Stimulated activated CD4-positive, alpha-beta T cell treated with anti-CD3 and anti-CD28 coated beads, Interleukin-15, amount 100 ng/mL, for 24 hours (primary cell): ENCODE results near the gene CCL21.
"Not testable (repeated sequence)": the region's sequence is repeated elsewhere in the genome, so short reads cannot be mapped to it uniquely, and the experiment has no call there.

ENCODE experiments used
- DNase-seq: peaks from one replicate; pipeline ENCODE4 v3.0.0-alpha.2; 2020

The CCL21 gene, protein sequence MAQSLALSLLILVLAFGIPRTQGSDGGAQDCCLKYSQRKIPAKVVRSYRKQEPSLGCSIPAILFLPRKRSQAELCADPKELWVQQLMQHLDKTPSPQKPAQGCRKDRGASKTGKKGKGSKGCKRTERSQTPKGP

DNA sequence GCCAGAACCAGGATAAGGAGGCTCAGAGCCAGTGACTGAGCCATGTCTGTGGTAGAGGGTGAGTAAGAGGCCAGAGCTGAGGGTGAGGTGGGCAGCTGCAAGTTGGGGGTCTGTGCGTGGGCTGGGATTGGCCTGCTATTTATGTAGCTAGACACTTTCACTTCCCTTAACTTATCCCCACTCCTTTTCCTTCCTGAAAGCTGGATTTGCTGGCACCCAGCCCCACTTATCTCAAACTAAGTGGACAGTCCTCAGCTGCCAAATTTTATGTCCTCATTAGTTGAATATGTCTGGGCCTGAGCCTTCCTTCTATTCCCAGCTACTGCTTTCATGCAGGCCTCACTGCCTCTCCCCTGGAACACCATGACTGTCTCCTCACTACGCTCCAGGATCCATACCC, at the start of gene CCL21:
TSS of gene CCL21 (minus strand) at position 114 of the 400 bp plus-strand sequence. CDS start at position 44, 70 bp downstream.
- DNase-seq = no peak

DNA sequence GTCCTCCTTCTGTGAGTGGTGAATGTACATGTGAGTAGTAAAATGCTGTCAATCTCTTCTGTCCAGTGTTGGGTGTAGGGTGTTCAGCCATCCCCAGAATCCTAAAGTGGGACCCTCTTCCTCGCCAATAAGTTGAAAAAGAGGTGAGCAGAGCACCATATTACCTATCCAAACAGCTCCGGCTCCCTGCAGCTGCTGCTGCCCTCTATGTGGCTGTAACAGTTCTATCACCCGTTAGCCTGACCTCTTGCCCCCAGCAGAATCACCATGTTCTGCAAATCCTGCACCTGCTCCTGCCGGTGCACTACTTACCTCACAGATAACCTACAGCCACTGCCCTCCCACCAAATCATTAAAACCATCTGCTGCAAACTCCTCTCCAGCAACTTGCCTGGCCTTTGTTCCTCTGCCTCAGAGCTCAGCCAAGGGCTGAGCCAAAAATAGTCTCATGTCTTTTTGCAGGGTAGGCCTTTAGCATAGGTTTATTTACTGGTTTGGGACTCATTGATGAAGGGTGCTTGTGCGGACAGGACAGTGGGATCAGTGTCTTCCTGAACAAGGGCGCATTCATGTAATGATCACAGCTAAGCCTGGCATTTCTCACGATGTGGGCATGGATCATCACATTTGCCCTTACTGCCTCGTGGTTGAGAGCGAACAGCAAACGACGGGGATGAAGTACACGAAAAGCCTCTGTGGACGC, 49.6 kb upstream of the CCL21 start:
- no peak for DNase-seq

DNA sequence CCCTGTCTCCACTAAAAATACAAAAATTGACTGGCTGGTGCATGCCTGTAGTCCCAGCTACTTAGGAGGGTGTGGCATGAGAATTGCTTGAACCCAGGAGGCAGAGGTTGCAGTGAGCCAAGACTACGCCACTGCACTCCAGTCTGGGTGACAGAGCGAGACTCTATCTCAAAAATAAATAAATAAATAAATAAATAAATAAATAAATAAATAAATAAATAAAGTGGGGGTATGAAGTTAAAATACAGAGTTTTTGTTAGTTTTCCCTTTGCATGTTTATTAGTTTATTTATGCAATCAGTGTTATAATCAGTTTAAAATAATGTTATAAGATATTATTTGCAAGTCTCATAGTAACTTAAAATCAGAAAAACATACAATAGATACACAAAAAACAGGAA, 40.4 kb upstream of the CCL21 start:
- DNase-seq = not testable (repeated sequence)

DNA sequence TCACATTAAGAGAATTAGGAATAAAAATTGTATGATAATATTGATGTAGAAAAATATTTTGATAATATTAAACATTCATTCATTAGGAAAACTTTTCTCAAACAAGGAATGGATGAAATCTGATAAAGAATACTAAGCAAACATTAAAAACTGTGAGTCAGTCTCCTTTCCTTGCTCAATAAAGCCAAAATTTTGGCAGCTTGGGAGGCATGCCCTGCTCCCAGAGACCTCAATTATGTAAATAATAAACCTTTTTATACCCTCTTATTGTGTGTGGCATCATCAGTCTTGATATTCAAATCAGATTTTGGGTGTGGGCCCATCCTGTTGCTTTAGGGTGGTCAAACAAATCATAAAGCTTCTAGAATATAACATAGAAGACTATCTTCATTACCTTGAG, 36.6 kb upstream of the CCL21 start:
- no peak for DNase-seq

DNA sequence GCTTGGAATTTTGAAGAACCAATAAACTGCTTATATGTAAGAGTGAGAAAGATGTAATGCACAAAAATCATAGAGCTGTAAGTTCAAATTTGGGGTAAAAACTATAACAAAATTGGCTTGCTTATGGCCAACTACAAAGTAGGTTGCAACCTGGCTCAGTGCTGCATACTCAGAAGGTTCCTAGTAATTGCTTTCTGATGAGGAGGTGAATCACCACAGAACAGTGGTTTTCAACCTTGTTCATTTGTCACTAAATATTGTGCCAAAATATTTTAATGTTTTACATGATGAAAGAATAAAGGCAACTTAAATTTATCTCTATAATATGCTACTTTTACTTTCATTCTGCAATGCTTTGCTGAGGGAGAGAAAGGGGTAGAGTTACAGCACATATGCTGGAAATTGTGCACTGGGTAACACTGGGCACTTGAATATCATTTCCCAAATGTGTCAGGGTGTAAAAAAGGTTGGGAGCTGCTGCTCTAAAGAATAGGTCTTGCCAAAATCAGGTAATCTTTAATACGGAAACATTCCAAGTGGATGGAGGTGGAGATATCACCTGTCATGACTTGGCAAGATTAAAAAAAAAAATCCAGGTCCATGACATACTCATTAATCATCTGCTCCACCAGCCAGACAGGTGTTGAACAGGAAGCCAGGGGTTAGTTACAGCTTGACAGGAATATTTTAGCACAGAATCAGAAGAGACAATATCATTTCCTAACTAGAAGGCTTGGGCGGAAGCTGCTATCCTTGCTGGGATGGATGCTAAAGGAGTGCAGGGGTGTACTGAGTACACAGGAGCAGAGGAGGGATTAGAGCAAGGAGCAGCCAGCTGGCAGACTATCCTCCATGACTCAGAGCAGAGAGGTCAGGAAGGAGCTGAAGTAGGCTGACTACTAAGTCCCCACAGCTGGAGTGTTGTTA, 34.6 kb upstream of the CCL21 start:
- no peak for DNase-seq

DNA sequence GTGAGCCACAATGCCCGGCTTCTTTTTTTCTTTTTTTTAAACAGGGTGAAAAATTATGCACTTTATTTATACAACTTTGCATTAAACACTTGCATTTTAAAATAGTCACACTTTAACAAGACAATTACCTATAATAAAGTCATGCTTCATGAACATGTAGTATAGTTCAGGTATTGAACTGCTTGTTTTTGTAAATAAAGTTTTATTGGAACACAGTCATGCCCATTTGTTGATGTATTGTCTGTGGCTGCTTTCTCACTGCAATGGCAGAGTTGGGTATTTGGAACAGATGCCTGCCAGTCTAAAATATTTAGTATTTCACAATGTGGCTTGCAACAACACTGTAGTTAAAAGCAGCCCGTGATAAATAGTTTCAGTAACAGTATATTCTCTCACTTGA, 32.8 kb upstream of the CCL21 start:
- DNase-seq = no peak

DNA sequence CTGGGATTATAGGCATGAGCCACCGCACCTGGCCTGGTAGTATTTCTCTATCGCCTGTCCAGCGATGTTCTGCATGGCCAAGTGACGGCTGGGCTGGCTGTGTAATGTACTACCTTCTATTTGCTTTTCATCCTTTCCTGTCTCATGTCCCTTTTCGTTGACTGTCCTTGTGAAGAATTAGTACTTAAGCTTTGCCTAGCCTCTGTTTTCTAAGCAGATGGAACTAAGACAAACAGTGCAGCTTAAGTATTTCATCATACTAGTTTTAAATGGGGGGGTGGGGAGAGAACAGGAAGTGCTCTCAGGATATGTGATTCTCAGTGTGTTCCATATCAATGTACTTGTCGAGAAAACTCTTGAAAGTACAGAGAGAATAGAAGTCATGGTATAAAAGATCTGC, 31.7 kb upstream of the CCL21 start:
- no peak for DNase-seq

DNA sequence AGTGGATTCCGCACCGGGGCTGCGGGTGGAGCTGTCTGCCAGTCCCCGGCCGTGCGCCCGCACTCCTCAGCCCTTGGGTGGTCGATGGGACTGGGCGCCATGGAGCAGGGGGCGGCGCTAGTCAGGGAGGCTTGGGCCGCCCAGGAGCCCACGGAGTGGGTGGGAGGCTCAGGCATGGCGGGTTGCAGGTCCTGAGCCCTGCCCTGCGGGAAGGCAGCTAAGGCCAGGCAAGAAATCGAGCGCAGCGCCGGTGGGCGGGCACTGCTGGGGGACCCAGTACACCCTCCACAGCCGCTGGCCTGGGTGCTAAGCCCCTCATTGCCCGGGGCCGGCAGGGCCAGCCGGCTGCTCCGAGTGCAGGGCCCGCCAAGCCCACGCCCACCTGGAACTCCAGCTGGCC, 30.2 kb upstream of the CCL21 start:
- DNase-seq = not testable (repeated sequence)

DNA sequence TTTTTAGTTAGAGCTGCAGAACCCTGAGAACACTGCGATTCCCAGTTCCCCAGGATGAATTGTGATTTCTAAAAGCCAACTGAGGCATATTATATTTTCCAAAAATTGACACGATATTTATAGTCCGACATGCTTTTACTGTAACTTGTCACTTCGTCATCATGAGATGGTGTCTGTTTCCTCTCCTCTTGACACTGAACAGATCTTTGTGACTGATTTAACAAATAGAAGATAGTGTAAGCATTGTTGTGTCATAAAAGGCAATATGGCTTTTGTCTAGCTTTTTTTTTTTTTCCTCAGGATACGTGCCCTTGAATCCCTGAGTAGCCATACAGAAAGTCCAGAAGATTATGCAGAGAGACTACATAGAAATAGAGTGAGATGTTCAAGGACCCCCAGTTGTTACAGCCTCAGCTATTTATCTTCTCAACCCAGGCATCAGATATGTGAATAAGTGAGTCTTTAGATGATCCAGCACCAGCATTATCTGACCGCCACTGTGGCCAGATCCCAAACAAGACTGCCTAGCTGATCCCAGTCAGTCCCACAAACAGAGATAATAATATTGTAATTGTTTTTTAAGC, 27.8 kb upstream of the CCL21 start:
- no peak for DNase-seq

DNA sequence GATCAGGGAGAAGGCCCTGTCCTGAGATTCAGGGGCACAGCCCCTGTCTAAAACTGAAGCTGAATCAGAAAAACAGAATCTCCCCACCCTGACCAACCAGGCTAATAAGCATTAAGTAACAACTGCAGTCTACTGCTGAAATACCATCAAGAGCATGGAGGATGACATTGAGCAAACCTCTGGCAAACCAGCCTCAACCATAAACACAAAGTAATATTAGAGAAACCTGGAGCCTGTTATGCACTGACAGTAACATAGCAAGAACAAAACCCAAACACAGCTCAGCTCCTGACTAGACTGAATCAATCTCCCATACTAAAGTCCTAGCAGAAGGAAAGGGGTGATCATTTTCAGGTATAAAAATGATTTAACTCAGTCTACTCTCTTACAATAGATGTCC, 24.8 kb upstream of the CCL21 start:
- no peak for DNase-seq

DNA sequence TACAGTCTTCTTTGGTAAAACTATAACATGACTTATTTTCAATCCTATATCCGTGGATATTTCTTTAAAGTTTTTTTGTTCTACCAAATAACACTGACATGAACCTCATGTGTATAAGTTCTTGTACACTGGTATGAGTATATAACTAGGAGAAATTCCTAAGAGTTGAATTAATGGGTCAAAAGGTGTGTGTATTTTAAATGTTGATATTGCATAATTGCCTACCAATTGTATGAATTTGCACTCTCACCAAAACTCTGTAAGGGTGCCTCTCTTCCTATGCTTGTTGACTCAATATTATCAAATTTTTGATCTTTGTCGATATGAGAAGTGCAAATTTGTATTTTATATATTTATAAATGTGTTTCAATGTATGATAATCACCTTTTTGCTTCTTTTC, 22.9 kb upstream of the CCL21 start:
- no peak for DNase-seq

DNA sequence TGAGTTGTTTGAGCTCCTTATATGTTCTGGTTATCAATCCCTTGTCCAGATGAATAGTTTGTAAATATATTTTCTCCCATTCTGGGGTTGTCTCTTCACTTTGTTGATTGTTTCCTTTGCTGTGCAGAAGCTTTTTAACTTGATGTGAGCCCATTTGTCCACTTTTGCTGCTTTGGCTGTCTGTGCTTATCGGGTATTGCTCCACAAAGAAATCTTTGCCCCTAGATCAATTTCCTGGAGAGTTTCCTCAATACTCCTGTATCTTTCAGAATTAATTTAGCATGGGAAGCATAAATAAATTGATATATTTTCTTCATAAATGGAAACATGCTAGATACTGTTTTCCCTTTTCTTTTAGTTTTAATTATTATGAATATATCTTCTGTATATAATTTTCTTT, 22.5 kb upstream of the CCL21 start:
- DNase-seq = no peak

DNA sequence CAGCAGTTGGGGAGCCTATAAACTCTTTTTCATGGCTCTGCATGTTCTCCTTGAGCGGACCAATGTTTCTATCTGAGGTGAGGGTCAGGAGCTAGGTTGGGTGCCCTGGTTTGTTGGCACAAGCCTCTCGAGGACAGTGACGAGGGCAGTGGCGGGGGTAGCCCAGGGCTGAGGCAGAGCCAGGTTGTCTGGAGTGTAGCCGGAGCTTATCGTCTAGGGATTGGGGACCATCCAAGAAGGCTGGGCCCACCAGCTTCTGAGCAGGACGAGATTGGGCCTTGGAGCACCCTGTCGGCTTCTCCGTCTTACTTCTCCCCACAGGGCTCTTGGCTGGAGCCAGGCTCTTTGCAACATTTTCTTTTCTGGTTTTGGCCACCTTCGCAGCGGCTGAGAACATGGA, 13.2 kb upstream of the CCL21 start:
- DNase-seq = no peak

DNA sequence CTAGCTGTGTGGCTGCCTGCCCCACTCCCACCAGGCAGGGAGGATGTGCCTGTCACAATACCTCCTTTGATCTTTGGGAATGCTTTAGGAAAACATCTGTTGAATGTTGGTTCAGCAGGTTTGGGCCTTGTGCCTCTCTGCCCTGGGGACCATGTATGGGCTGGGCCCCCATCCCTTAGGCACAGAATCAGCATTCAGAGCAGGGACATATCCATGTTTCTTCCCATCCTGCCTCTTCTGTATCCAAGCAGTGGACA, 9.8 kb upstream of the CCL21 start:
- not testable (repeated sequence) for DNase-seq

DNA sequence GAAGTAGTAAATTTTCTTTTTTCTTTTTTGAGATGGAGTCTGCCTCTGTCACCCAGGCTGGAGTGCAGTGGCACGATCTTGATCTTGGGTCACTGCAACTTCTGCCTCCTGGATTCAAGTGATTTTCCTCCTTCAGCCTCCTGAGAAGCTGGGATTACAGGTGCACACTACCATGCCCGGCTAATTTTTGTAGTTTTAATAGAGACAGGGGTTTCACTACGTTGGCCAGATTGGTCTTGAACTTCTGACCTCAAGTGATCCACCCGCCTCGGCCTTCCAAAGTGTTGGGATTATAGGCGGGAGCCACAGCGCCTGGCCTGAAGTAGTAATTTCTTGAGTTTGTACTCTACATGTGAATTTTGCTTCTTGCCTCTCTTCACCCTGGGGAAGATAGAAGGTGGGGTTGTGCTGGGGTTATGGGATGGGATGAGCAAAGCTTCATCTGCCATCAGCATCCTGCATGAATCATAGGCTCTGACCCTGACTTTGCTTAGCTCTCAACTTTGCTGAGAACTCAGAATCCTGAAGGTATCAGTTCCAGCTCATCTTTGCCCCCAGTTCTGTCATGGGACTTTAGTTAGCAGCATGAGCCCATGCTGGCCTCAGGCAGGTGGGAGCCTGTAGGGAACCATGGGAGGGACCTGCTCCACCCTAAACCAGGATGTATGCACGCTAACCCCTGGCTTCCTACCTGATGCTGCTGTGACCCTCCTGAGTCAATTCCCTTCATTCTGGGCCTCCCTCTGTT, 9.3 kb upstream of the CCL21 start:
- DNase-seq = no peak

DNA sequence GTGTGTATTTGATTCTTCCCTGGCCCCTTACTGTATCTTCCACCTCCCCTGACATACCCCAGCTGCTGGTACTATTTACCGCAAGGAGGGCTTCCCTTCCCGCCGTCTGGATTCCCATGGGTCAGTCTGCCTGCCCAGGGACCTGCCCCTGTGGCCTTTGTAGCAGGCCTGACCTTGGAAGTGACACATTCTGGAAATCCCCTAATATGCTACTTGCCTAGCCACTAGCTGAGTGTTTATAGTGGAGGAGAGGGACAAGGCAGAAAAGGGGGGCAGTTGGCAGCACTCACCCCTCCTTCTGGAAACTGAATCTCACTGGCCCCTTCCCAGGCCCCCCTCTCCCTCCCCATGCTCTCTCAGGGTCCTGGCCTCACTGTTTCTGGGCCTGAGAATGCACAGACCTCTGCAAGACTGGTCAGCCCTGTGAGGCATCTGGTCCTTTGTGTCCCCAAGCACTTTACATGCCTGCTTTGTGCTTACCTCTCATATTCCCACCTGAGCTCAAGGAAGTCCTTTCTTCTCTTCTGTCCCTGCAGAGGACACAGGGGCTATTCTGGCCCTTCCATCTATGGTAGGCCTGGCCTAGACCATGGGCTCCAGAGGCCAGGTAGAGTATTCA, 8.2 kb upstream of the CCL21 start:
- no peak for DNase-seq

DNA sequence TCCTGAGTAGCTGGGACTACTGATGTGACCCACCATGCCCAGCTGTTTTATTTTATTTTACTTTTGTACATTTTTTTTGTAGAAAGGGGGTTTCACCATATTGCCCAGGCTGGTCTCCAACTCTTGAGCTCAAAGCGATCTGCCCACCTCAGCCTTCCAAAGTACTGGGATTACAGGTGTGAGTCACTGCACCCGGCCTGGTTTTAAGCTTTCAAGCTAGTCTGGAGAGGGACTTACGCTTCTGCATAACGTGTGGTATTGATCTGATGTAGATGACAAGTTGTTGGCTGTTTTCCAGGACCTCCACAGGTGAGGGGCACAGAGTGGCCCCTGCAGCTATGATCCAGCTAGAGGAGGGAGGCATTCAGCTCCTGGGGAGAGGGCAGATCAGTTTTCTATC, 6.8 kb upstream of the CCL21 start:
- DNase-seq = no peak

DNA sequence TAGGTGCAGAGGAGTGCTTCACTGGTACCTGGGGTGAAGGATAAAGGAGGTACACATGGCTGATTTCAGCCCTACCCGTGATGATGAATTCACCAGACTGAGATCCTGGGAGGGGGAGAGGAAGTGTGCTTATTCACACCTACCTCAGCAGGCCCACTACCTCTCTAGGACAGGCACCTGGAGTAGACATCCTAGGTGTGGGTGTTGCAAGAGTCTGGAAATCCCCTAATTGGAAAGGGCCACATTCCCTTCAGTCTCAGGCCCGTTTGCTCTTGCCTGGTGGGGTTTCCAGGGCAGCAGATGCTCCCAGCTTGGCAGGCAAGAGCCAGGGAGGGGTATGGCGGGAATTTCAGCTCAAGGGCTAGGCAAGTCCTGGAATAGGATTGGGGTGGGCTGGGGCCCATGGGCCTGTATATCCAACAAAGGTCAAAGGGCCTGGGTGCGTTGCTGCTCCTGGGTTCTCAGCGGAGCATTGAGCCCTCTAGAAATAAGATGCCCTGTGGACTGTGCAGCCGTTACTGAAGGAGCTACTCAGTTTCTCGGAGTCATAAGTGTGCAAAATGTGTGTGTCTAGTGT, 5.8 kb upstream of the CCL21 start:
- DNase-seq = no peak

DNA sequence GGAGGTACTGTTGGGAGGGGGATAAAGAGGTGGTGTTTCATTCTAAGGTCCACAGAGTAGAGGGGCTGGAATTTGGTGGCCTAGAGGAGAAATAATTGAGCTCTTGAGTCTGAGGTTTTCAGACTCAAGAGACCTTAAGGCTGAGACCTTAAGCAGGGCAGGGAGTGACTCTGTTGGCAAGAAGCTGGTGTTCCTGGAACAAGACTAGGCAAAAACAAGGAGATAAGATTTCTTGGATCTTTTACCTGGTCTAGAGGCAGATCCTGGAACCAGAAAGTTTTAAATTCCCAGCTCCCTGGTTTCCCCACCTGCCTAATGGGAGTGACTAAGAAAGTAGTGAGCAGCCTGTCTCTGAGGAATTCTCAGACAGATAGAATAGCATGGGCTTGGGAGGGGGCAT, 4.1 kb upstream of the CCL21 start:
- DNase-seq = no peak

DNA sequence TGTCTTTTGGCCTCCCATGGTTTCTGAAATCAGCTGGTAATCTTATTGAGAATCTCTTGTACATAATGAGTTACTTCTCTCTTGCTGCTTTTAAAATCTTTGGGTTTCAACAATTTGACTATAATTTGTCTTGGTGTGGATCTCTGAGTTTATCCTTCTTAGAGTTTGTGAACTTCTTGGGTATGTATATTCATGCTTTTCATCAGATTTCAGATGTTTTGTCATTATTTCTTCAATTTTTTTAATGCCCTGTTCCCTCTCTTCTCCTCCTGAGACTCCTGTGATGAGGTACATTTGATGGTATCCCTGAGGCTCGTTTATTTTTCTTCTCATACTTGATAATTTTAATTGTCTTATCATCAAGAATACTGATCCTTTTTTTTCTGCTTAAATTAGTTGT, 2.2 kb upstream of the CCL21 start:
- DNase-seq = no peak

DNA sequence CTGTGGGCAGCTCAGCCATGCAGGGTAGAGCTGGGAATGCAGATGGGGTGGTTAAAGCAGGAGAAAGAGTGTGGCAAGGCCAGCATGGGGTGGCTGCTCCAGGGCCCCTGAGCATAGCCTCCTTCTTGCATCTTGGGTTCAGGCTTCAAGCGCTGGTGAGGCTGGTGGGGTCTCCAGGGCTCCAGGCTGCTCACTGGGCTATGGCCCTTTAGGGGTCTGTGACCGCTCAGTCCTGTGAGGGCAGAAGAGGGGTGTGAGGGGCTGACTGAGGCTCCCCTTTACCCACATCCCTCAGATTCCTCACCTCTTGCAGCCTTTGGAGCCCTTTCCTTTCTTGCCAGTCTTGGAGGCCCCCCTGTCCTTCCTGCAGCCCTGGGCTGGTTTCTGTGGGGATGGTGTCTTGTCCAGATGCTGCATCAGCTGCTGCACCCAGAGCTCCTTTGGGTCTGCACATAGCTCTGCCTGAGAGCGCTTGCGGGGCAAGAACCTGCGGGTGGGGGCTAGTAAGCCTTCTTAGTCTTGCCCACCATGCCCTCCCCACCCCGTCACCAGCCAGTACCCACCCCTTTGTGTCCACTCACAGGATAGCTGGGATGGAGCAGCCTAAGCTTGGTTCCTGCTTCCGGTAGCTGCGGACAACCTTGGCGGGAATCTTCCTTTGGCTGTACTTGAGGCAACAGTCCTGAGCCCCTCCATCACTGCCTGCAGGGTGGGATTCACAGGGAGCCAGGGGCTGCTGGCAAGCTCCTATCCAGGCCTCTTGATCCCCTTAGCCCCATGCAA, 549 bp downstream of the CCL21 start:
- DNase-seq = no peak

DNA sequence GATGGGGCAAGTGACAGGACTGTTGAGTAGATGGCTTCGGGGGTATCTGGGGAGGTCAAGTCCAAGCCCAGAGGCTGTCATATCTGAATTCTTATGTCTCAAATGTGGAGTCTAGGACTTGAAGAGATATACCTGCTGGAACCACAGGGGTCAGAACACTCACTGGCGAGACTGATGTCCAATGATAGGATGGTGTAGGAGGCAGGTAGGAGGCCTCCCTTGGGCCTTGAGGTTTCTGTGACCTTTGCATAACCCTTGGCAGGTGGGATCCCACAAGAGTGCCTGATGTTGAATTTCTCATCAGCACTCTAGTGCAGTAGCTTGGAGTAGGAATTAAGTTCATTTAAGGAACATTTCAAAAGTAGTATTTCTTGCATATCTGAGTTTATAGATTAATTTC, 2.8 kb downstream of the CCL21 start:
- no peak for DNase-seq
